Astrocyte (in vitro differentiated cells and primary cell): ENCODE data around the gene TCTN1. TPM values are rescaled to one million over a fixed set of nuclear protein-coding genes. Genes with fewer than 3 reads are reported as not detected.

Experiments used
- DNase-seq: peaks from one replicate; pipeline ENCODE4 v3.0.0-alpha.2; 2010; ENCODE audit warnings: low read depth
- FAIRE-seq: peaks from 2 replicates; lab custom pipeline; 2011; peaks lifted over from hg19 to GRCh38; lab: Jason Lieb, UNC
- H2AFZ ChIP-seq: 2 replicates; pipeline ENCODE4 v1.6.0; 2012; ENCODE audit warnings: low read depth, low read length, inconsistent platforms
- H3K27ac ChIP-seq: 2 replicates; pipeline ENCODE4 v1.5.1; 2011; ENCODE audit warnings: low read depth, low read length, inconsistent platforms
- H3K27me3 ChIP-seq: 2 replicates; pipeline ENCODE4 v1.6.0; 2011; ENCODE audit warnings: low read length, inconsistent platforms; ENCODE audit not compliant: insufficient read depth
- H3K36me3 ChIP-seq: 2 replicates; pipeline ENCODE4 v1.5.1; 2011; ENCODE audit warnings: low read length, inconsistent platforms; ENCODE audit not compliant: insufficient read depth
- H3K4me1 ChIP-seq: 2 replicates; pipeline ENCODE4 v1.5.1; 2011; ENCODE audit warnings: low read length, inconsistent platforms; ENCODE audit not compliant: insufficient read depth
- H3K4me2 ChIP-seq: 2 replicates; pipeline ENCODE4 v1.6.0; 2012; ENCODE audit warnings: low read length, inconsistent platforms
- H3K4me3 ChIP-seq: 2 replicates; pipeline ENCODE4 v1.5.1; 2011; ENCODE audit warnings: low read depth, mild to moderate bottlenecking, low read length, inconsistent platforms; ENCODE audit not compliant: insufficient read depth
- H3K79me2 ChIP-seq: 2 replicates; pipeline ENCODE4 v1.6.0; 2012; ENCODE audit warnings: mild to moderate bottlenecking, low read length, inconsistent platforms; ENCODE audit not compliant: insufficient read depth
- H3K9ac ChIP-seq: 2 replicates; pipeline ENCODE4 v1.6.0; 2012; ENCODE audit warnings: mild to moderate bottlenecking, low read length, inconsistent platforms
- H3K9me3 ChIP-seq: 2 replicates; pipeline ENCODE4 v1.5.1; 2012; ENCODE audit warnings: low read depth, mild to moderate bottlenecking, low read length, inconsistent platforms; ENCODE audit not compliant: insufficient read depth
- H4K20me1 ChIP-seq: 2 replicates; pipeline ENCODE4 v1.6.0; 2012; ENCODE audit warnings: low read length, inconsistent platforms; ENCODE audit not compliant: insufficient read depth
- H3K27ac Mint-ChIP-seq: one replicate; pipeline ENCODE4 v1.8.0; 2021; ENCODE audit warnings: mild to moderate bottlenecking, mixed read lengths; ENCODE audit not compliant: unreplicated experiment
- H3K27me3 Mint-ChIP-seq: one replicate; pipeline ENCODE4 v1.8.0; 2021; ENCODE audit warnings: low read depth, mixed read lengths; ENCODE audit not compliant: unreplicated experiment
- H3K36me3 Mint-ChIP-seq: one replicate; pipeline ENCODE4 v1.8.0; 2021; ENCODE audit warnings: low read depth, mixed read lengths; ENCODE audit not compliant: unreplicated experiment
- H3K4me1 Mint-ChIP-seq: one replicate; pipeline ENCODE4 v1.8.0; 2021; ENCODE audit warnings: low read depth, mixed read lengths; ENCODE audit not compliant: unreplicated experiment
- H3K4me3 Mint-ChIP-seq: one replicate; pipeline ENCODE4 v1.8.0; 2021; ENCODE audit warnings: mild to moderate bottlenecking, moderate library complexity, mixed read lengths; ENCODE audit not compliant: unreplicated experiment
- H3K9me3 Mint-ChIP-seq: one replicate; pipeline ENCODE4 v1.8.0; 2021; ENCODE audit warnings: mild to moderate bottlenecking, mixed read lengths; ENCODE audit not compliant: unreplicated experiment
- CTCF ChIP-seq: IDR thresholded peaks from 2 replicates; pipeline ENCODE4 v1.5.1; 2011; ENCODE audit warnings: low read depth, mild to moderate bottlenecking, inconsistent platforms, low read length, moderate library complexity; ENCODE audit not compliant: insufficient read depth
- EZH2 ChIP-seq: IDR thresholded peaks from 2 replicates; pipeline ENCODE4 v1.6.1; 2012; ENCODE audit warnings: mild to moderate bottlenecking, low read length, inconsistent platforms; ENCODE audit not compliant: insufficient read depth
- total RNA-seq: library from RNA; stranded (reverse); gene quantifications from 2 replicates; pipeline ENCODE4 v1.2.1, GENCODE V29; 2021

The TCTN1 gene
- total RNA-seq, 1 donor from 2014 or later: 22.6 TPM

- no peak for TF ChIP-seq CTCF
- no peak for TF ChIP-seq EZH2
- Histone ChIP-seq H3K79me2 (no peaks in the 10 kb centered on the region), H3K4me2 (no peak overlapping the region), H3K36me3 (no peaks in the 10 kb centered on the region), H3K9me3 (no peaks in the 10 kb centered on the region), H3K4me3 (no peak overlapping the region), H3K27ac (no peak overlapping the region), H3K4me1 (no peaks in the 10 kb centered on the region), H2AFZ (no peak overlapping the region), H3K9ac (no peak overlapping the region), H4K20me1 (no peaks in the 10 kb centered on the region), H3K27me3 (no peaks in the 10 kb centered on the region)
- no peaks in the 10 kb centered on the region for H3K9me3 Mint-ChIP-seq
- H3K36me3 Mint-ChIP-seq: peaks cover 7% of the 10 kb centered on the region
- no peaks in the 10 kb centered on the region for H3K27me3 Mint-ChIP-seq
- FAIRE-seq (no peak), DNase-seq (no peak)
- H3K4me1 Mint-ChIP-seq: no peaks in the 10 kb centered on the region
- H3K27ac Mint-ChIP-seq: no peak overlapping the region
- no peak overlapping the region for H3K4me3 Mint-ChIP-seq
Observed at GRCh38 chr12:110627500-110628195, 13.7 kb downstream of the TCTN1 start.

- no peak overlapping the region for H3K4me2 ChIP-seq
- H3K36me3 ChIP-seq: no peaks in the 10 kb centered on the region
- peaks cover 15% of the 10 kb centered on the region for H3K4me1 ChIP-seq
- H2AFZ ChIP-seq: no peak overlapping the region
- H3K27me3 ChIP-seq: no peaks in the 10 kb centered on the region
- no peak for TF ChIP-seq EZH2
- TF ChIP-seq CTCF: no peak
- Mint-ChIP-seq H3K27me3 (no peaks in the 10 kb centered on the region), H3K36me3 (no peaks in the 10 kb centered on the region), H3K4me3 (no peak overlapping the region), H3K27ac (no peak overlapping the region), H3K9me3 (no peaks in the 10 kb centered on the region), H3K4me1 (peaks cover 25% of the 10 kb centered on the region)
- no peak overlapping the region for H3K27ac ChIP-seq
- H3K9ac ChIP-seq: no peak overlapping the region
- H3K4me3 ChIP-seq: no peak overlapping the region
- FAIRE-seq (no peak), DNase-seq (no peak)
- H3K79me2 ChIP-seq: no peaks in the 10 kb centered on the region
- H4K20me1 ChIP-seq: no peaks in the 10 kb centered on the region
- H3K9me3 ChIP-seq: no peaks in the 10 kb centered on the region
Observed at GRCh38 chr12:110635055-110635454, 21.1 kb downstream of the TCTN1 start.

DNA sequence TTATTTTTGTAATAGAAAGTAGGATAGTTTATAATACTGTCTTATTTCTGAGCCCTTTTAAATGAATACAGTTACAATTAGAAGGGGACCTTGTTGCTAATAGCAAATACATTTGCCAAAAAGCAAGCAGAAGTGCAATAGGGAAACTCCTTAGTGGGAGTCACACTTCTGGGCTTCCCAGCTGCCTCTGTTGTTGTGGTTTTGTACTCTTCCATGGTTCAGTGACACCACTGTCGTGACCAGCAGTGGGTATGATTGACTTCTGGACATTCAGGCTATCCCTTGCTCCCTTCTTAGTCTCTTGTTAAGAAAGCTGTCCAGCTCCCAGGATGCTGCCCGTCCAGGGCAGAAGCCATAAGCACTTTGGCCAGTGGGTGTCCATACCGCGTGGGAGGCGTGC is 22.6 kb downstream of the TCTN1 start:
- H3K9me3 ChIP-seq: no peaks in the 10 kb centered on the region
- Mint-ChIP-seq H3K27me3 (no peaks in the 10 kb centered on the region), H3K27ac (no peak overlapping the region), H3K36me3 (no peaks in the 10 kb centered on the region), H3K4me1 (peaks cover 35% of the 10 kb centered on the region), H3K4me3 (no peak overlapping the region), H3K9me3 (no peaks in the 10 kb centered on the region)
- H3K4me2 ChIP-seq: no peak overlapping the region
- H3K27ac ChIP-seq: no peak overlapping the region
- H3K4me3 ChIP-seq: no peak overlapping the region
- peaks cover 27% of the 10 kb centered on the region for H3K4me1 ChIP-seq
- no peaks in the 10 kb centered on the region for H4K20me1 ChIP-seq
- H3K27me3 ChIP-seq: no peaks in the 10 kb centered on the region
- H3K9ac ChIP-seq: no peak overlapping the region
- no peaks in the 10 kb centered on the region for H3K79me2 ChIP-seq
- DNase-seq: no peak
- no peak for FAIRE-seq
- H2AFZ ChIP-seq: no peak overlapping the region
- no peak for TF ChIP-seq EZH2
- no peak for TF ChIP-seq CTCF
- no peaks in the 10 kb centered on the region for H3K36me3 ChIP-seq
